IMR-90 (cell line): Measurements from ENCODE around the gene NR6A1. TPM values are rescaled to one million over a fixed set of nuclear protein-coding genes. Genes with fewer than 3 reads are reported as not detected.

Source experiments
- ATAC-seq: fragments of 200-7000 bp; cut with Tn5 transposase; 2 replicates; pipeline ENCODE4 v1.9.1; 2020; ENCODE audit warnings: low read depth, mild to moderate bottlenecking, moderate library complexity
- BruUV-seq: library from RNA; stranded (reverse); fragments of 400-500 nt; replicated peaks from 2 replicates; lab custom pipeline; 2021; lab: Mats Ljungman, UMichigan
- CTCF ChIA-PET: fragments of 300-600 bp; formaldehyde crosslinking; extraction: SDS; loops from one replicate; lab custom pipeline; 2021; ENCODE audit warnings: antibody characterized with exemption; lab: Yijun Ruan, JAX
- POLR2A ChIA-PET: fragments of 300-600 bp; sonication (Branson Sonifier 250); formaldehyde crosslinking; loops from one replicate; lab custom pipeline; 2022; ENCODE audit warnings: antibody characterized with exemption; ENCODE audit not compliant: unreplicated experiment; lab: Charles Lee
- DNase-seq: peaks from one replicate; pipeline ENCODE4 v3.0.0; 2013
- H2AFZ ChIP-seq: replicated peaks from 2 replicates; pipeline ENCODE3; 2013; ENCODE audit warnings: low read length, mild to moderate bottlenecking; ENCODE audit not compliant: poor library complexity
- H2AK5ac ChIP-seq: 2 replicates; pipeline ENCODE4 v1.6.1; 2013; ENCODE audit warnings: low read depth, low read length, inconsistent platforms
- H2AK9ac ChIP-seq: replicated peaks from 2 replicates; pipeline ENCODE3; 2013; ENCODE audit warnings: mild to moderate bottlenecking, low read depth, low read length, moderate library complexity; ENCODE audit not compliant: poor library complexity
- H2BK120ac ChIP-seq: 2 replicates; pipeline ENCODE4 v1.6.1; 2013; ENCODE audit warnings: low read depth, low read length, inconsistent platforms
- H2BK15ac ChIP-seq: 3 replicates; pipeline ENCODE4 v1.6.1; 2013; ENCODE audit warnings: low read depth, low read length, inconsistent platforms
- H2BK20ac ChIP-seq: 2 replicates; pipeline ENCODE4 v1.6.1; 2013; ENCODE audit warnings: low read depth, mild to moderate bottlenecking, inconsistent platforms, low read length, moderate library complexity
- H2BK5ac ChIP-seq: 2 replicates; pipeline ENCODE4 v1.6.1; 2013; ENCODE audit warnings: mild to moderate bottlenecking, low read depth, low read length, inconsistent platforms; ENCODE audit not compliant: poor library complexity, severe bottlenecking
- H3K14ac ChIP-seq: replicated peaks from 2 replicates; pipeline ENCODE4 v1.6.1; 2013; ENCODE audit warnings: low read depth, low read length, inconsistent platforms
- H3K18ac ChIP-seq: 2 replicates; pipeline ENCODE4 v1.6.1; 2013; ENCODE audit warnings: low read depth, low read length, control low read depth
- H3K23ac ChIP-seq: 2 replicates; pipeline ENCODE4 v1.6.1; 2013; ENCODE audit warnings: low read depth, low read length, inconsistent platforms
- H3K27ac ChIP-seq: 2 replicates; pipeline ENCODE4 v1.5.1; 2013; ENCODE audit warnings: mild to moderate bottlenecking, control low read depth, low read length; ENCODE audit not compliant: insufficient read depth
- H3K27me3 ChIP-seq: 2 replicates; pipeline ENCODE4 v1.6.1; 2013; ENCODE audit warnings: low read length; ENCODE audit not compliant: control insufficient read depth, insufficient read depth
- H3K36me3 ChIP-seq: 2 replicates; pipeline ENCODE4 v1.6.1; 2013; ENCODE audit warnings: low read length, mixed read lengths; ENCODE audit not compliant: control insufficient read depth, insufficient read depth
- H3K4ac ChIP-seq: 2 replicates; pipeline ENCODE4 v1.6.1; 2013; ENCODE audit warnings: low read depth, low read length, inconsistent platforms
- H3K4me1 ChIP-seq: 2 replicates; pipeline ENCODE4 v1.6.1; 2013; ENCODE audit warnings: low read length, mixed read lengths; ENCODE audit not compliant: control insufficient read depth, insufficient read depth
- H3K4me2 ChIP-seq: 2 replicates; pipeline ENCODE4 v1.6.1; 2013; ENCODE audit warnings: low read depth, mild to moderate bottlenecking, control low read depth, low read length, moderate library complexity
- H3K4me3 ChIP-seq: 2 replicates; pipeline ENCODE4 v1.5.1; 2013; ENCODE audit warnings: low read depth, mild to moderate bottlenecking, control low read depth, low read length, moderate library complexity; ENCODE audit not compliant: insufficient read depth
- H3K56ac ChIP-seq: 2 replicates; pipeline ENCODE4 v1.6.1; 2013; ENCODE audit warnings: low read length, inconsistent platforms; ENCODE audit not compliant: insufficient read depth; ENCODE audit errors: extremely low read depth
- H3K79me1 ChIP-seq, 2 experiments: 2 replicates each; pipeline ENCODE4 v1.6.1; 2013; ENCODE audit warnings: low read length in 2 of 2, inconsistent platforms in 1 of 2, low read depth in 1 of 2
- H3K9ac ChIP-seq: 2 replicates; pipeline ENCODE4 v1.6.1; 2013; ENCODE audit warnings: low read depth, low read length, control low read depth
- H3K9me1 ChIP-seq: 2 replicates; pipeline ENCODE4 v1.6.1; 2013; ENCODE audit warnings: low read length, inconsistent platforms; ENCODE audit not compliant: insufficient read depth
- H3K9me3 ChIP-seq: 2 replicates; pipeline ENCODE4 v1.6.1; 2013; ENCODE audit warnings: low read length; ENCODE audit not compliant: control insufficient read depth, insufficient read depth
- H4K20me1 ChIP-seq: 2 replicates; pipeline ENCODE4 v1.6.1; 2013; ENCODE audit warnings: low read length, inconsistent platforms; ENCODE audit not compliant: insufficient read depth
- H4K5ac ChIP-seq: 2 replicates; pipeline ENCODE4 v1.6.1; 2013; ENCODE audit warnings: mild to moderate bottlenecking, low read depth, low read length, control low read depth
- H4K8ac ChIP-seq, 2 experiments: 2 replicates each; pipeline ENCODE4 v1.6.1; 2013; ENCODE audit warnings: low read depth in 2 of 2, low read length in 2 of 2, control low read depth in 1 of 2, inconsistent platforms in 1 of 2
- H4K91ac ChIP-seq: 2 replicates; pipeline ENCODE4 v1.6.1; 2013; ENCODE audit warnings: low read depth, low read length, inconsistent platforms; ENCODE audit not compliant: insufficient read depth
- CEBPB ChIP-seq: IDR thresholded peaks from 2 replicates; pipeline ENCODE4 v1.6.1; 2012; ENCODE audit warnings: low read depth, low read length, improper control_type of control experiment
- CHD1 ChIP-seq: IDR thresholded peaks from 2 replicates; pipeline ENCODE4 v1.6.1; 2012; ENCODE audit warnings: low read depth, low read length, improper control_type of control experiment
- FOS ChIP-seq: fragments of 150-350 bp; IDR thresholded peaks from 2 replicates; pipeline ENCODE4 v1.6.1; 2016; ENCODE audit warnings: low read depth, low read length
- MAFK ChIP-seq: IDR thresholded peaks from 2 replicates; pipeline ENCODE4 v1.6.1; 2012; ENCODE audit warnings: low read depth, low read length, improper control_type of control experiment
- MAZ ChIP-seq: IDR thresholded peaks from 2 replicates; pipeline ENCODE4 v1.6.1; 2012; ENCODE audit warnings: low read depth, mild to moderate bottlenecking, low read length, improper control_type of control experiment, moderate library complexity, borderline replicate concordance
- RFX5 ChIP-seq: IDR thresholded peaks from 2 replicates; pipeline ENCODE4 v1.8.0; 2012; ENCODE audit warnings: low read depth, mild to moderate bottlenecking, low read length, moderate library complexity
- SMC3 ChIP-seq: fragments of 150-350 bp; IDR thresholded peaks from 2 replicates; pipeline ENCODE4 v1.6.1; 2016; ENCODE audit warnings: low read depth, mild to moderate bottlenecking, antibody characterized with exemption, low read length, moderate library complexity
- WGBS, 2 experiments: methylation state at CpG; one replicate each; pipeline versions ENCODE4 v1.1.5 to v1.1.7; 2013; ENCODE audit warnings: missing lambda C conversion rate in 2 of 2; ENCODE audit not compliant: insufficient read length in 1 of 2; ENCODE audit errors: extremely low coverage in 2 of 2; 5-methylcytosine and 5-hydroxymethylcytosine counted together
- dilution Hi-C: fragments of 300-500 bp; cut with HindIII; formaldehyde crosslinking; loops from one replicate; pipeline ENCODE4 v1.14.3; 2018; ENCODE audit warnings: low sequenced_read_pairs; ENCODE audit not compliant: unreplicated experiment
- in situ Hi-C: fragments of 300-500 bp; cut with MboI; formaldehyde crosslinking; loops from 3 replicates; pipeline ENCODE4 v1.14.3; 2019; ENCODE audit warnings: low sequenced_read_pairs, inconsistent platforms, mixed read lengths
- intact Hi-C: fragments of 100-400 bp; cut with micrococcal nuclease; formaldehyde crosslinking; loops from 2 replicates; pipeline ENCODE4 v1.10.0; 2022
- polyA plus RNA-seq, 3 experiments: library from polyadenylated mRNA; depleted of rRNA; stranded (reverse); fragments of >200 nt; gene quantifications; 2 replicates each; pipeline ENCODE4 v1.2.3, GENCODE V29; 2012; ENCODE audit warnings: low replicate concordance in 1 of 3
- total RNA-seq: library from RNA; depleted of rRNA; stranded (reverse); fragments of >200 nt; gene quantifications from 2 replicates; pipeline ENCODE4 v1.2.3, GENCODE V29; 2012
- TF ChIP-seq, protein P1 (sequence below): fragments of 150-350 bp; IDR thresholded peaks from 2 replicates; pipeline ENCODE4 v1.6.1; 2017; ENCODE audit warnings: mild to moderate bottlenecking, antibody characterized with exemption, low read length, low read depth

NR6A1 gene
- total and polyA plus RNA-seq, 2 of the 4 experiments (the other 2 are of a cell fraction) = 0.14 to 0.36 TPM

GRCh38 chr9:124696101-124696500 lies 75.0 kb downstream of the NR6A1 start:
- Histone ChIP-seq H3K9ac (peak overlapping the region; percentile 60; the same call in 1 of the 2 replicates), H2BK20ac (peak overlapping the region; percentile 81), H2BK5ac (peak overlapping the region; percentile 97), H4K8ac (peak overlapping the region in 1 of 2 experiments; percentile 97), H3K56ac (peak overlapping the region; percentile 81), H2BK15ac (0 out of 3 replicates have a peak overlapping the region, but pooled peaks have one; percentile 25), H3K23ac (peak overlapping the region; percentile 94), H3K9me3 (no peaks in the 10 kb centered on the region), H2AK5ac (no peak overlapping the region; the same call in 1 of the 2 replicates), H2BK120ac (peak overlapping the region; percentile 97), H4K91ac (peak overlapping the region; percentile 71), H3K18ac (peak overlapping the region; percentile 100; the same call in 1 of the 2 replicates), H4K20me1 (no peaks in the 10 kb centered on the region), H2AK9ac (no peak overlapping the region), H3K27ac (peak overlapping the region; percentile 32), H3K79me1 (peaks cover 22 to 48% of the 10 kb centered on the region in 2 experiments), H2AFZ (no peak overlapping the region), H3K4me3 (peak overlapping the region; percentile 16; the same call in 1 of the 2 replicates), H4K5ac (peak overlapping the region; percentile 98; the same call in 1 of the 2 replicates), H3K4me2 (peak overlapping the region; percentile 98; the same call in 1 of the 2 replicates), H3K27me3 (no peaks in the 10 kb centered on the region), H3K14ac (peak overlapping the region; percentile 95; the same call in 1 of the 2 replicates), H3K4ac (peak overlapping the region; percentile 92; the same call in 1 of the 2 replicates), H3K9me1 (peaks cover 18% of the 10 kb centered on the region), H3K36me3 (peaks cover 2% of the 10 kb centered on the region; the same call in 1 of the 2 replicates), H3K4me1 (peaks cover 25% of the 10 kb centered on the region)
- WGBS, 2 experiments = no CpG with 5 or more reads among the region's 3 CpGs
- in situ Hi-C loops (no loop called here), dilution Hi-C loops (no loop called here), intact Hi-C loops (loop anchor here (1.0 kb wide), 1 partner anchor 37 kb away; no protein-coding TSS in a partner anchor)
- peak; percentile 73 for DNase-seq
- ATAC-seq = peak; percentile 70
- TF ChIP-seq MAZ (no peak), SMC3 (no peak), CHD1 (no peak), MAFK (no peak), CEBPB (peak; percentile 88), FOS (no peak), RFX5 (no peak)
- TF ChIP-seq, protein P1, sequence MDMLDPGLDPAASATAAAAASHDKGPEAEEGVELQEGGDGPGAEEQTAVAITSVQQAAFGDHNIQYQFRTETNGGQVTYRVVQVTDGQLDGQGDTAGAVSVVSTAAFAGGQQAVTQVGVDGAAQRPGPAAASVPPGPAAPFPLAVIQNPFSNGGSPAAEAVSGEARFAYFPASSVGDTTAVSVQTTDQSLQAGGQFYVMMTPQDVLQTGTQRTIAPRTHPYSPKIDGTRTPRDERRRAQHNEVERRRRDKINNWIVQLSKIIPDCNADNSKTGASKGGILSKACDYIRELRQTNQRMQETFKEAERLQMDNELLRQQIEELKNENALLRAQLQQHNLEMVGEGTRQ = no peak
- POLR2A ChIA-PET = no interaction called here
- CTCF ChIA-PET = no interaction called here
- BruUV-seq = no TSS peak
